KMS-11 (cell line): ENCODE measurements around the gene TACC3.

Source experiments
- H2AFZ ChIP-seq: fragments of 200-600 bp; sonication (generic); 2 replicates; pipeline ENCODE4 v1.6.1; 2016; ENCODE audit warnings: antibody characterized with exemption, mixed run types, low read depth
- H3K27ac ChIP-seq: fragments of 200-600 bp; sonication (generic); 2 replicates; pipeline ENCODE4 v1.6.1; 2016; ENCODE audit warnings: mild to moderate bottlenecking, mixed run types
- H3K27me3 ChIP-seq: fragments of 200-600 bp; sonication (generic); 2 replicates; pipeline ENCODE4 v1.6.1; 2017; ENCODE audit warnings: mild to moderate bottlenecking, low read depth, mixed run types, moderate library complexity; ENCODE audit not compliant: insufficient read depth
- H3K36me3 ChIP-seq: fragments of 200-600 bp; sonication (generic); 2 replicates; pipeline ENCODE4 v1.6.1; 2017; ENCODE audit warnings: mild to moderate bottlenecking, mixed run types; ENCODE audit not compliant: insufficient read depth
- H3K4me1 ChIP-seq: fragments of 200-600 bp; sonication (generic); 2 replicates; pipeline ENCODE4 v1.6.1; 2016; ENCODE audit warnings: mild to moderate bottlenecking, low read depth, mixed run types; ENCODE audit not compliant: poor library complexity, severe bottlenecking
- H3K4me2 ChIP-seq: fragments of 200-600 bp; sonication (generic); 2 replicates; pipeline ENCODE4 v1.7.0; 2016; ENCODE audit warnings: mild to moderate bottlenecking, mixed run types
- H3K4me3 ChIP-seq: fragments of 200-600 bp; sonication (generic); IDR thresholded peaks from 2 replicates; pipeline ENCODE4 v1.6.1; 2017; ENCODE audit warnings: low read depth, low read length, mixed read lengths; ENCODE audit not compliant: insufficient read depth
- H3K79me2 ChIP-seq: fragments of 200-600 bp; sonication (generic); 2 replicates; pipeline ENCODE4 v1.6.1; 2016; ENCODE audit warnings: low read depth, mixed run types; ENCODE audit not compliant: insufficient read depth
- H3K9ac ChIP-seq: fragments of 200-600 bp; sonication (generic); 2 replicates; pipeline ENCODE4 v1.6.1; 2016; ENCODE audit warnings: mild to moderate bottlenecking, mixed run types
- H4K20me1 ChIP-seq: fragments of 200-600 bp; sonication (generic); 2 replicates; pipeline ENCODE4 v1.6.1; 2016; ENCODE audit warnings: mild to moderate bottlenecking, mixed run types; ENCODE audit not compliant: insufficient read depth
- CTCF ChIP-seq: fragments of 200-600 bp; sonication (generic); conservative IDR thresholded peaks from 2 replicates; pipeline ENCODE4 v1.6.1; 2017; ENCODE audit warnings: low read depth, mild to moderate bottlenecking, antibody characterized with exemption, low read length, moderate library complexity, mixed read lengths

TACC3 gene

GRCh38 chr4:1770791-1771231, 49.5 kb downstream of the TACC3 start:
- Histone ChIP-seq H4K20me1 (no peaks in the 10 kb centered on the region), H3K9ac (no peak overlapping the region), H3K36me3 (no peaks in the 10 kb centered on the region), H3K4me1 (peaks cover 4% of the 10 kb centered on the region), H2AFZ (no peak overlapping the region), H3K27me3 (no peaks in the 10 kb centered on the region), H3K4me3 (no peak overlapping the region), H3K27ac (no peak overlapping the region), H3K4me2 (no peak overlapping the region), H3K79me2 (no peaks in the 10 kb centered on the region)
- no peak for TF ChIP-seq CTCF

GRCh38 chr4:1771555-1772305, 50.4 kb downstream of the TACC3 start:
- TF ChIP-seq CTCF = no peak
- Histone ChIP-seq H3K36me3 (no peaks in the 10 kb centered on the region), H3K4me2 (no peak overlapping the region), H3K27ac (no peak overlapping the region), H3K79me2 (no peaks in the 10 kb centered on the region), H3K4me3 (no peak overlapping the region), H4K20me1 (no peaks in the 10 kb centered on the region), H2AFZ (no peak overlapping the region), H3K27me3 (no peaks in the 10 kb centered on the region), H3K4me1 (peaks cover 4% of the 10 kb centered on the region), H3K9ac (no peak overlapping the region)

GRCh38 chr4:1772853-1773538, 51.7 kb downstream of the TACC3 start:
- no peaks in the 10 kb centered on the region for H3K27me3 ChIP-seq

DNA sequence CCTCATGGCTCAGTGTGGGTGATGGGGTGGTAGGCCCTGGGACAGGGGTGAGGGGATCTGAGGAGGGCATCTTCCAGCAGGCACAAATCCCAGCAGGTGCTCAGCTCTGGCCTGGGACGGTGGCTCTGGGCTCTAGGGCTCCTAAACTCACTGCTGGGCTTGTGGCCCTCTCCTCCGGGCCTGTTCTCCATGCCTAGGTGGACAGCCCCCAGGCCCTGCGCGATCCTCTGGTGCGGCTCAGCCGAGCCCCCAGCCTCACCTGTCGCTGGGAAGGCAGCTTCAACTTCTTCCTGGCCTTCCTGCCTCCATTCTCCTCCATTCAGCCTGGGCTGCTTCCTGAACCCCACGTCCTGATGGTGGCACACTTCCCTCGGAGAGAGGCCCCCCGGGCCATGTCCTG, 52.4 kb downstream of the TACC3 start:
- Histone ChIP-seq H3K9ac (no peak overlapping the region), H3K27me3 (no peaks in the 10 kb centered on the region), H3K36me3 (no peaks in the 10 kb centered on the region), H3K4me3 (no peak overlapping the region), H3K4me1 (peaks cover 4% of the 10 kb centered on the region), H3K4me2 (no peak overlapping the region), H4K20me1 (no peaks in the 10 kb centered on the region), H2AFZ (no peak overlapping the region), H3K27ac (no peak overlapping the region), H3K79me2 (no peaks in the 10 kb centered on the region)
- TF ChIP-seq CTCF = no peak

More at GRCh38 chr4:1772853-1773538, 51.7 kb downstream of the TACC3 start:
- Histone ChIP-seq H3K4me3 (no peak overlapping the region), H4K20me1 (no peaks in the 10 kb centered on the region), H3K79me2 (no peaks in the 10 kb centered on the region), H3K4me1 (peaks cover 4% of the 10 kb centered on the region), H2AFZ (no peak overlapping the region), H3K27ac (no peak overlapping the region), H3K36me3 (no peaks in the 10 kb centered on the region), H3K4me2 (no peak overlapping the region), H3K9ac (no peak overlapping the region)
- no peak for TF ChIP-seq CTCF
